Urinary bladder (tissue), 4 donors: ENCODE data around the gene PIK3C3. TPM values are rescaled to one million over a fixed set of nuclear protein-coding genes. Genes with fewer than 3 reads are reported as not detected.
"Not testable (repeated sequence)": the region's sequence is repeated elsewhere in the genome, so short reads cannot be mapped to it uniquely, and the experiment has no call there.

ENCODE experiments used
- DNase-seq: peaks from one replicate; pipeline ENCODE4 v3.0.0-alpha.2; 2015; ENCODE audit errors: extremely low spot score
- H3K27ac ChIP-seq: one replicate; pipeline ENCODE4 v1.5.1; 2013; ENCODE audit warnings: low read depth, mild to moderate bottlenecking, moderate library complexity
- H3K36me3 ChIP-seq: one replicate; pipeline ENCODE4 v1.6.1; 2013; ENCODE audit warnings: mild to moderate bottlenecking, moderate library complexity; ENCODE audit not compliant: insufficient read depth
- H3K4me1 ChIP-seq: one replicate; pipeline ENCODE4 v1.6.1; 2013; ENCODE audit warnings: mild to moderate bottlenecking, moderate library complexity; ENCODE audit not compliant: insufficient read depth
- H3K4me3 ChIP-seq: one replicate; pipeline ENCODE4 v1.5.1; 2013; ENCODE audit warnings: low read depth, low read length
- WGBS: extraction: QIAGEN DNeasy Blood & Tissue Kit; methylation state at CpG from one replicate; pipeline ENCODE4 v1.1.7; 2013; 5-methylcytosine and 5-hydroxymethylcytosine counted together
- polyA plus RNA-seq: library from polyadenylated mRNA; stranded (reverse); fragments of 200-250 nt; gene quantifications from one replicate; pipeline ENCODE4 v1.2.3, GENCODE V29; 2013
- total RNA-seq: library from RNA; depleted of rRNA; stranded (reverse); fragments of >200 nt; gene quantifications from one replicate; pipeline ENCODE4 v1.2.3, GENCODE V29; 2014
- donor health status: healthy with polysubstance abuse.
- donor health status: healthy.

PIK3C3 gene
- total and polyA plus RNA-seq, 2 donors, result 24.9 to 82.9 TPM

GRCh38 chr18:42082415-42083234 is 127.6 kb downstream of the PIK3C3 start:
- Histone ChIP-seq H3K27ac (no peak overlapping the region), H3K4me1 (no peaks in the 10 kb centered on the region), H3K36me3 (no peaks in the 10 kb centered on the region), H3K4me3 (no peak overlapping the region)
- no peak for DNase-seq
- WGBS, result 86% methylated on average over 4 of the region's 4 CpGs

- WGBS, result 80% methylated on average over 4 of the region's 4 CpGs
- H3K27ac ChIP-seq, result no peak overlapping the region
- no peak for DNase-seq
- H3K4me1 ChIP-seq, result no peaks in the 10 kb centered on the region
- H3K36me3 ChIP-seq, result no peaks in the 10 kb centered on the region
- no peak overlapping the region for H3K4me3 ChIP-seq
Observed at GRCh38 chr18:42086288-42086687, 131.3 kb downstream of the PIK3C3 start.

GRCh38 chr18:42087235-42087634 is 132.2 kb downstream of the PIK3C3 start:
- WGBS, result 88% methylated on average over 7 of the region's 7 CpGs
- DNase-seq, result no peak
- no peaks in the 10 kb centered on the region for H3K36me3 ChIP-seq
- H3K4me1 ChIP-seq, result no peaks in the 10 kb centered on the region
- no peak overlapping the region for H3K27ac ChIP-seq
- H3K4me3 ChIP-seq, result no peak overlapping the region

- no peak for DNase-seq
- no peak overlapping the region for H3K27ac ChIP-seq
- H3K4me1 ChIP-seq, result no peaks in the 10 kb centered on the region
- no peak overlapping the region for H3K4me3 ChIP-seq
- WGBS, result 93% methylated on average over 4 of the region's 4 CpGs
- no peaks in the 10 kb centered on the region for H3K36me3 ChIP-seq
Observed at GRCh38 chr18:42087876-42088275, 132.8 kb downstream of the PIK3C3 start.

GRCh38 chr18:42092848-42093247 is 137.8 kb downstream of the PIK3C3 start:
- H3K4me3 ChIP-seq, result no peak overlapping the region
- DNase-seq, result no peak
- 71% methylated on average over 1 of the region's 1 CpG for WGBS
- no peak overlapping the region for H3K27ac ChIP-seq
- H3K4me1 ChIP-seq, result no peaks in the 10 kb centered on the region
- no peaks in the 10 kb centered on the region for H3K36me3 ChIP-seq

GRCh38 chr18:42094875-42095274 is 139.8 kb downstream of the PIK3C3 start:
- H3K4me3 ChIP-seq, result no peak overlapping the region
- H3K27ac ChIP-seq, result no peak overlapping the region
- H3K4me1 ChIP-seq, result no peaks in the 10 kb centered on the region
- no peak for DNase-seq
- H3K36me3 ChIP-seq, result no peaks in the 10 kb centered on the region

GRCh38 chr18:42095732-42096377 is 140.8 kb downstream of the PIK3C3 start:
- Histone ChIP-seq H3K27ac (no peak overlapping the region), H3K4me1 (no peaks in the 10 kb centered on the region), H3K4me3 (no peak overlapping the region), H3K36me3 (no peaks in the 10 kb centered on the region)
- DNase-seq, result no peak

GRCh38 chr18:42100248-42100647 is 145.2 kb downstream of the PIK3C3 start:
- Histone ChIP-seq H3K36me3 (no peaks in the 10 kb centered on the region), H3K4me1 (no peaks in the 10 kb centered on the region), H3K27ac (no peak overlapping the region), H3K4me3 (no peak overlapping the region)
- WGBS, result 67% methylated on average over 1 of the region's 1 CpG
- DNase-seq, result no peak

GRCh38 chr18:42100911-42101310 is 145.9 kb downstream of the PIK3C3 start:
- H3K4me1 ChIP-seq, result no peaks in the 10 kb centered on the region
- WGBS, result 44% methylated on average over 2 of the region's 2 CpGs
- H3K36me3 ChIP-seq, result no peaks in the 10 kb centered on the region
- no peak overlapping the region for H3K27ac ChIP-seq
- no peak for DNase-seq
- H3K4me3 ChIP-seq, result no peak overlapping the region

GRCh38 chr18:42105394-42105793 is 150.4 kb downstream of the PIK3C3 start:
- 88% methylated on average over 2 of the region's 2 CpGs for WGBS
- no peak for DNase-seq
- H3K36me3 ChIP-seq, result no peaks in the 10 kb centered on the region

GRCh38 chr18:42106784-42107183 is 151.8 kb downstream of the PIK3C3 start:
- 55% methylated on average over 2 of the region's 2 CpGs for WGBS

More at GRCh38 chr18:42105394-42105793, 150.4 kb downstream of the PIK3C3 start:
- Histone ChIP-seq H3K4me1 (no peaks in the 10 kb centered on the region), H3K4me3 (no peak overlapping the region), H3K27ac (no peak overlapping the region)

GRCh38 chr18:42107287-42107686 is 152.3 kb downstream of the PIK3C3 start:
- H3K4me3 ChIP-seq, result no peak overlapping the region
- DNase-seq, result no peak

More at GRCh38 chr18:42106784-42107183, 151.8 kb downstream of the PIK3C3 start:
- Histone ChIP-seq H3K36me3 (no peaks in the 10 kb centered on the region), H3K27ac (no peak overlapping the region), H3K4me1 (no peaks in the 10 kb centered on the region), H3K4me3 (no peak overlapping the region)
- DNase-seq, result no peak

GRCh38 chr18:42107691-42108450 is 152.8 kb downstream of the PIK3C3 start:
- H3K4me3 ChIP-seq, result no peak overlapping the region
- 74% methylated on average over 10 of the region's 10 CpGs for WGBS
- DNase-seq, result no peak

More at GRCh38 chr18:42107287-42107686, 152.3 kb downstream of the PIK3C3 start:
- no peaks in the 10 kb centered on the region for H3K4me1 ChIP-seq
- no peak overlapping the region for H3K27ac ChIP-seq
- WGBS, result 86% methylated on average over 4 of the region's 4 CpGs
- no peaks in the 10 kb centered on the region for H3K36me3 ChIP-seq

GRCh38 chr18:42112147-42112546 is 157.1 kb downstream of the PIK3C3 start:
- H3K4me3 ChIP-seq, DNase-seq, H3K27ac ChIP-seq, H3K36me3 ChIP-seq, H3K4me1 ChIP-seq: not testable (repeated sequence)
- 86% methylated on average over 5 of the region's 5 CpGs for WGBS

More at GRCh38 chr18:42107691-42108450, 152.8 kb downstream of the PIK3C3 start:
- Histone ChIP-seq H3K27ac (no peak overlapping the region), H3K36me3 (no peaks in the 10 kb centered on the region), H3K4me1 (no peaks in the 10 kb centered on the region)
